Epithelial cell of proximal tubule (primary cell): ENCODE measurements around the gene P2RX7. TPM values are rescaled to one million over a fixed set of nuclear protein-coding genes. Genes with fewer than 3 reads are reported as not detected.

ENCODE experiments used
- DNase-seq: peaks from one replicate; pipeline ENCODE4 v3.0.0-alpha.2; 2011; ENCODE audit warnings: low read depth
- H3K4me3 ChIP-seq: 2 replicates; pipeline ENCODE4 v1.5.1; 2011; ENCODE audit warnings: low read depth, mild to moderate bottlenecking, low read length
- CTCF ChIP-seq: conservative IDR thresholded peaks from 2 replicates; pipeline ENCODE4 v1.5.1; 2012; ENCODE audit warnings: low read depth, mild to moderate bottlenecking, low read length
- total RNA-seq: library from RNA; depleted of rRNA; stranded (reverse); fragments of >200 nt; gene quantifications from 2 replicates; pipeline ENCODE4 v1.2.3, GENCODE V29; 2015

Gene P2RX7
- total RNA-seq, 1 donor from 2014 or later = not detected

GRCh38 chr12:121182222-121182893 lies 49.7 kb downstream of the P2RX7 start:
- no peak for TF ChIP-seq CTCF
- no peak overlapping the region for H3K4me3 ChIP-seq
- no peak for DNase-seq

- H3K4me3 ChIP-seq = no peak overlapping the region
- DNase-seq = no peak
- TF ChIP-seq CTCF = no peak
These were observed 51.7 kb downstream of the P2RX7 start for GRCh38 chr12:121184425-121184824.

- TF ChIP-seq CTCF = no peak
- no peak overlapping the region for H3K4me3 ChIP-seq
- no peak for DNase-seq
These were observed 52.6 kb downstream of the P2RX7 start for GRCh38 chr12:121184984-121185889.

GRCh38 chr12:121186826-121187225 lies 54.1 kb downstream of the P2RX7 start:
- no peak overlapping the region for H3K4me3 ChIP-seq
- DNase-seq = no peak
- TF ChIP-seq CTCF = no peak

- DNase-seq = no peak
- no peak overlapping the region for H3K4me3 ChIP-seq
- TF ChIP-seq CTCF = no peak
These were observed 54.8 kb downstream of the P2RX7 start for GRCh38 chr12:121187501-121187900.

GRCh38 chr12:121188227-121188626 lies 55.6 kb downstream of the P2RX7 start:
- TF ChIP-seq CTCF = no peak
- DNase-seq = no peak
- H3K4me3 ChIP-seq = no peak overlapping the region
